Measurements from ENCODE around the gene VASH1. TPM values are rescaled to one million over a fixed set of nuclear protein-coding genes. Genes with fewer than 3 reads are reported as not detected.

VASH1 gene
- total RNA-seq, 1 donor from 2014 or later: 13.6 TPM

Other genes starting within 250 kb of the VASH1 start
- gene ANGEL1, start 51.4 kb downstream of the VASH1 start, total RNA-seq: 12.7 and 15.0 TPM in 2 replicates
- not detected in 2 replicates for gene LRRC74A, start 64.9 kb downstream of the VASH1 start, total RNA-seq